ENCODE results near the gene IL1RAPL1. TPM values are rescaled to one million over a fixed set of nuclear protein-coding genes. Genes with fewer than 3 reads are reported as not detected.

Gene IL1RAPL1
- polyA plus RNA-seq, 1 of the 3 experiments (the other 2 are of a cell fraction), result 2.8 TPM

- TF ChIP-seq CHD2 (IDR thresholded peaks at IDR 0.05; ENCODE audit: low read length, partially characterized antibody), result no peak
Observed at GRCh38 chrX:28675173-28675572, 87.9 kb downstream of the IL1RAPL1 start (continued).

DNA sequence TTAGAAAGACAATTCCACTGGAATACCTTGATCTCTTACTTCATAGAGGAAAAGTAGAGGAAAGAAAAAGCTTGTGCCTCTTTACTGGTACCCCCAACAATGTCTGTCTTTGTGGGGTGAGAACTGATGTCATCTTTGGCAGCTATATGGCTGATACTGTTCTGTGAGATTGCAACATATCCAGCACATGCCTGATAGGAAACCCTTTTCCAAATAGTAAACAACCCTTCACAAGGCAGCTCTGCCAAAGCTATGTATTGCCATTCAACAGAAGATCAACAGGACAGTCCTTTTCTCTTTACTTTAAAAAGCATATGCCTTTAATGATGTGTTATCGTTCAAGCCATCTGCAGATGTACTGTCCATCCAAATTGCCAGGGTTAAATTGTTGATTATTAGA lies 105.9 kb downstream of the IL1RAPL1 start:
- no peaks in the 10 kb centered on the region for H3K9me2 ChIP-seq
- CTCF ChIA-PET, result interaction anchor here (0.7 kb wide), 1 partner anchor 8 kb away, joined by 3 read pairs; no protein-coding TSS in a partner anchor
- H3K9me3 ChIP-seq, result no peaks in the 10 kb centered on the region
- H3K9ac ChIP-seq, result no peak overlapping the region
- no peaks in the 10 kb centered on the region for H4K20me1 ChIP-seq (ENCODE audit: insufficient read depth)
- WGBS (ENCODE audit: low lambda C conversion rate), result 5% methylated on average over 1 of the region's 1 CpG
- TF ChIP-seq, protein P1, sequence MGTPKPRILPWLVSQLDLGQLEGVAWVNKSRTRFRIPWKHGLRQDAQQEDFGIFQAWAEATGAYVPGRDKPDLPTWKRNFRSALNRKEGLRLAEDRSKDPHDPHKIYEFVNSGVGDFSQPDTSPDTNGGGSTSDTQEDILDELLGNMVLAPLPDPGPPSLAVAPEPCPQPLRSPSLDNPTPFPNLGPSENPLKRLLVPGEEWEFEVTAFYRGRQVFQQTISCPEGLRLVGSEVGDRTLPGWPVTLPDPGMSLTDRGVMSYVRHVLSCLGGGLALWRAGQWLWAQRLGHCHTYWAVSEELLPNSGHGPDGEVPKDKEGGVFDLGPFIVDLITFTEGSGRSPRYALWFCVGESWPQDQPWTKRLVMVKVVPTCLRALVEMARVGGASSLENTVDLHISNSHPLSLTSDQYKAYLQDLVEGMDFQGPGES (IDR thresholded peaks at IDR 0.05; ENCODE audit: low read depth, low read length), result no peak
- TF ChIP-seq NFIC (IDR thresholded peaks at IDR 0.05; ENCODE audit: borderline replicate concordance), result no peak
- H3K27ac ChIP-seq (ENCODE audit: low read depth in 2 of 2, low read length in 1 of 2), result no peak overlapping the region
- H3F3A ChIP-seq (replicated peaks; ENCODE audit: insufficient read depth), result no peaks in the 10 kb centered on the region
- no peak overlapping the region for H3K4me2 ChIP-seq
- H3K4me3 ChIP-seq (ENCODE audit: low read depth in 2 of 2, low read length in 1 of 2), result no peak overlapping the region
- no peaks in the 10 kb centered on the region for H3K36me3 ChIP-seq (replicated peaks in 1 of 2; ENCODE audit: control insufficient read depth in 1 of 2, insufficient read depth in 2 of 2, low read length in 1 of 2)
- no peak overlapping the region for H2AFZ ChIP-seq (ENCODE audit: low read depth)
- no peaks in the 10 kb centered on the region for H3K27me3 ChIP-seq (ENCODE audit: insufficient read depth)
- no peak for DNase-seq
- no peaks in the 10 kb centered on the region for H3K4me1 ChIP-seq (ENCODE audit: control insufficient read depth in 1 of 2, insufficient read depth in 2 of 2, low read depth in 1 of 2, low read length in 1 of 2)
- no peaks in the 10 kb centered on the region for H3K79me2 ChIP-seq (ENCODE audit: insufficient read depth)
- POLR2A ChIA-PET, result no interaction called here

- Histone ChIP-seq H3K9me2 (no peaks in the 10 kb centered on the region), H3K9ac (no peak overlapping the region), H4K20me1 (ENCODE audit: insufficient read depth) (no peaks in the 10 kb centered on the region), H3K9me3 (no peaks in the 10 kb centered on the region), H3K4me1 (ENCODE audit: control insufficient read depth in 1 of 2, insufficient read depth in 2 of 2, low read depth in 1 of 2, low read length in 1 of 2) (no peaks in the 10 kb centered on the region), H3K4me3 (ENCODE audit: low read depth in 2 of 2, low read length in 1 of 2) (no peak overlapping the region), H3K36me3 (replicated peaks in 1 of 2; ENCODE audit: control insufficient read depth in 1 of 2, insufficient read depth in 2 of 2, low read length in 1 of 2) (no peaks in the 10 kb centered on the region), H3K4me2 (no peak overlapping the region), H3K27ac (ENCODE audit: low read depth in 2 of 2, low read length in 1 of 2) (no peak overlapping the region), H3F3A (replicated peaks; ENCODE audit: insufficient read depth) (no peaks in the 10 kb centered on the region), H3K79me2 (ENCODE audit: insufficient read depth) (no peaks in the 10 kb centered on the region), H3K27me3 (ENCODE audit: insufficient read depth) (no peaks in the 10 kb centered on the region), H2AFZ (ENCODE audit: low read depth) (no peak overlapping the region)
- TF ChIP-seq MEF2A (IDR thresholded peaks at IDR 0.05; ENCODE audit: borderline replicate concordance, low read depth) (no peak), SMC3 (IDR thresholded peaks at IDR 0.05; ENCODE audit: low read depth, low read length) (no peak), RFX5 (IDR thresholded peaks at IDR 0.05; ENCODE audit: low read length) (no peak), MXI1 (IDR thresholded peaks at IDR 0.05; ENCODE audit: low read depth, low read length) (no peak), SIN3A (IDR thresholded peaks at IDR 0.05; ENCODE audit: borderline replicate concordance, low read depth, low read length) (no peak), EP300 (IDR thresholded peaks at IDR 0.05; ENCODE audit: borderline replicate concordance in 1 of 2, low read depth in 1 of 2, low read length in 1 of 2) (no peak), TCF12 (IDR thresholded peaks at IDR 0.05) (no peak), FOSL2 (IDR thresholded peaks at IDR 0.05; ENCODE audit: borderline replicate concordance, low read depth) (no peak), GABPA (IDR thresholded peaks at IDR 0.05; ENCODE audit: low read depth) (no peak), TAF1 (IDR thresholded peaks at IDR 0.05; ENCODE audit: borderline replicate concordance, low read depth, low read length) (no peak)
- TF ChIP-seq, protein P1 (IDR thresholded peaks at IDR 0.05; ENCODE audit: low read depth, low read length), result no peak
- ChIA-PET CTCF (no interaction called here), POLR2A (no interaction called here)
- no peak for DNase-seq
Observed at GRCh38 chrX:28697732-28698131, 110.5 kb downstream of the IL1RAPL1 start.

All from SK-N-SH (cell line).